HG02938 (cell line): Measurements from ENCODE around the gene REPIN1.

Source experiments
- ATAC-seq: cut with Tn5 transposase; IDR thresholded peaks from one replicate; pipeline ENCODE4 v1.9.1; 2021; ENCODE audit warnings: mild to moderate bottlenecking, moderate library complexity; ENCODE audit not compliant: unreplicated experiment

The REPIN1 gene

GRCh38 chr7:150404805-150405583 is 36.4 kb downstream of the REPIN1 start:
- peak; percentile 46 for ATAC-seq

- ATAC-seq = no peak
Observed at GRCh38 chr7:150405584-150406311, 37.1 kb downstream of the REPIN1 start.

GRCh38 chr7:150406312-150406566 is 37.6 kb downstream of the REPIN1 start:
- ATAC-seq = no peak

DNA sequence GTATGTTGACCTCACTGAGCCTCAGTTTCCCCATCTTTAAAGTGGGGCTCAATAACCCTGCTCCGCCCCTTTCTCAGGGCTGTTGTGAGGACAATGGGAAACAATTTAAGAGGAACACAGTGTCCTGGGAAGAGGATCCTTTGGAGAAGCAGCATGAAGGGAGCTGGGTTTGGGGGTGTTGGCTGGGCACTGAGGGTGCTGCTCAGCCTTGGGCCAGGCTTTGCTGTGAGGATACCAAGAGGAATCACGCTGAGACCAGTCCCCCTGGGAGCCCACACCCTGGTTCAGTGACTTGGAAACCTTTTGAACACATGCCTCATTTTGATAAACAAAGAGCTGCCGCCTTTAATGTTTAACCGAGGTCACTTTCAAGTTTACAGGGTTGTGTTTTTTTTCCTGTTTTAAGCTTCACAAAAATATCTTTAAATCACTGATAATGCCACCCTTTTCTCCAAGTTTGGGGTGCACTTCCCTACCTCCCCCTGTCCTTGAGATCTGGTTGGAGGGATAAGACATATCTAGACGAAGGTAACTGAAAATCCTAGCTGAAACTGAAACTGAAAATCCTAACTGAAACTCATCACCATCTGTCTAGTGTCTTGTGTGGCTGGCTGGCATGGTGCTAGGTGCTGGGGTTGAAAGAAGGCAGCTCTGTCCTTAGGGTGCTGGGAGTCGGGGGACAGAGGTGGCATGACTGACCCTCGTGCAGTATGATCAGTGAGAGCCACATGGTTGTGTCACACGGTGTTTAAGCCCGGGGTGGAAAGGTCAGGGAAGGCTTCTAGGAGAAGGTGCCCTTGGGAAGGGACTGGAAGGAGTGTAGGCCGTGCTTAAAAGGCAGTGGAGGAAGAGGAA is 38.2 kb downstream of the REPIN1 start:
- ATAC-seq = peak; percentile 66

GRCh38 chr7:150407588-150408392 is 39.2 kb downstream of the REPIN1 start:
- no peak for ATAC-seq

GRCh38 chr7:150408393-150409299 is 40.0 kb downstream of the REPIN1 start:
- ATAC-seq = no peak

- ATAC-seq = no peak
Observed at GRCh38 chr7:150409300-150410030, 40.8 kb downstream of the REPIN1 start.

GRCh38 chr7:150410131-150410530 is 41.5 kb downstream of the REPIN1 start:
- no peak for ATAC-seq

DNA sequence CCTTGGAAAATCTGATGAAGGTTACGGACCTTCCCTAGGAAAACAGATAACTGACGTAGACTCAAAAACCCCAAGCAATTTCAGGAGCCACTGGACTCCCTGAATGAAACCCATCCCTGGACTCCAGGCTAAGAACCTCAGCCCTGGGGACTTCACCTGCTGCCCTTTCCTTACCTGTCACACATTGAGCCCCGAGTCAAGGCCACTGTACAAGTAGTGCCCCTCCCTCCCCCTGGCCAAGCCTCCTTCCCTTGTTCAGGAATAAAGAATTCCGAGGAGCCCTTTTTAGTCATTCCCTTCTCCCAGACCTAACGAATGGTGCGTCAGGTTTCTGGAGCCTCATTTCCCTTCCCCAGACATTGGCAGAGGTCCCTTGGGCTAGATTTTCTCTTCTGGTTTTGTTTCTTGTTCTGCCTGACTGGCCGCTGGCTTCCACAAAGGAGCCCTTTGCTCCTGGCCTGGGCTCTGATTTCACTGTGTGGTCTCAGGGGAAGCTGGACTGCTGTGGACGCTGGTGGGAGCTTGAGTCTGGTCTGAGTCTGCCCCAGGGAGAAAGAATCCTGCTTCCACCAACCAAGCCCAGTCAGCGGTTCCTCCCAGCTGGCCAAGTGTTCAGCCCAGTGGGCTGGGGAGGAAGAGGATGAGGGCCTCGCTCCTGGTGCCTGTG is 42.2 kb downstream of the REPIN1 start:
- ATAC-seq = no peak

DNA sequence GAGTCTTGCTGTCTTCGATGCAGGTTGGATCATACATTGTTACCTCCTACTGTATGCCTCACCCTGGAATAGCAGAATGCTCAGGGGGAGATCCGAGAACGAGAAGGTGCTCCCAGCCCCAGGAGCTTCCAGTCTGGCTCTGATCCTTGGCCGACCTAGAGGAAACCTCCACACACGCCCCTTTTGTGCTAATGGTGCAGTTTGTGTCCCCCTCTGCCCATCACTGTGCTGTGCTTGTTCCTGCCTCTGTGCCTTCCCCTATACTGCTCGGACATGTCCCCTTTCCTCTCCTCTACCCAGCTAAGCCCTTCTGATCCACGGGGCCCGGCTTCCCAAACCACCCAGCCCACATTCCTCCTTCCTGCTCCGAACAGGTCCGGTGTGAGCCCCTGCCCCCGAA is 43.0 kb downstream of the REPIN1 start:
- no peak for ATAC-seq

DNA sequence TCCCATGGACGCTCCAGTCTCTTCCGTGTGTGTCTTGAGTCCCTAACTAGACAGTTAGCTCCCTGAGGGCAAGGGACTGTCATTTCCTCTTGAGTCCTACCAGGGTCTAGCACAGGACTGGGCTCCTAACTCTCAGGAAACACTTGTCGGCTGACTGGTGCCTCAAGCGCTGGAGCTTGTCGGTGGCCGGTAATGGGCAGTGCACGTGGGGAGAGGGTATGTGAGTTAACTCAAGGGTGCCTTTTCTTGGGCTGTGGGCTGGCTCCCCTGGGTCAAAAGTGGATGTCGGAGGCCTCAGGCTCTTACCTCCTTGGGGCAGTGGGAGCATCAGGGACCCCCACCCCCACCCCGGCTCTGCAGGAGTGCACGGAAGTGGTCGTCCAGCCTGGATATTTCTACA is 43.4 kb downstream of the REPIN1 start:
- ATAC-seq = no peak

DNA sequence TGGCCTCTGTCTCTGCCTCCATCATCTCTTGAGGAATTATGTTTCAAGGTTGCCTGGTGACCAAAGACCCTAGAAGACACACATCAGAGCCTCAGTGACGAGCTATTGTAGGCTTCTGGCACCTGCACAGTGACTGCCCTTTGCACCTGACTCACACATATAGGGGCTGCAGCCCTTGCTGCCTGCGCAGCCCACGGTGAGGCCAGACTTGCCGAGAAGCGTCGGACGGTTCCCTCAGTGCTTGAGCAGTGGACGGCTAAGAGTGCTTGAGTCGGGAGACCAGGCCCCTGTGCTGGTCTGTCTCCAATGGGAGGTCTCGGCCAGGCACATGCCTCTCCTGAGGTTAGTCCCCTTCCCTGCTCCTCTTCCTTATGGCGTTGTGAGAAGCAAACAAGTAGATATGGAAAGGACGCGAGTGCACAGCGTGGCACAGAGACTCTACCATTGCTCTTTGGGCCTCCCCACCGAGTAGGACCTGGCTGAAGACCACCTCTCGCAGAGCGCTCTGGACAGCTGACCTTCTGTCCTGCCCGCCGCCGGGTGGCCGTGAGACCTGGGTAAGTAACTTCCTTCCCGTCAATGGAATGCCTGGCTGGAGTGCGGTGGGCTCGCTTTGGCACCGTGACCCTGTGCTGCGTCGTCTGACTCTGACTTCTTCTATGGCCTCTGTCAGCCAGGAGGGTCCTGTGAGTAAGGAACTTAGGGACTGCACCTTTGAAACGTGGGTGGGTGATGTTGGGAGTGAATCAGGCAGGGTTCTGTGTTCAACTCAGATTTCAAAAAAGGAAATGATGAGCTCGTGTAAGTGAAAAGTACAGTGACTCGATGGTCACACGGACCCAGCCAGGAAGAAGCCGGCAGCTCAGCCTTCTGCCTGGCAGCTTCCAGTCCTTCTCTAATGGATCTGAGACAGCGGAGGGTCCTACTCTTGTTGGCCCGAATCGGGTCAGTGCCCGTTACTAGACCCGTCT is 44.2 kb downstream of the REPIN1 start:
- no peak for ATAC-seq

GRCh38 chr7:150413640-150414081 is 45.0 kb downstream of the REPIN1 start:
- no peak for ATAC-seq

GRCh38 chr7:150415161-150416153 is 46.8 kb downstream of the REPIN1 start:
- no peak for ATAC-seq

DNA sequence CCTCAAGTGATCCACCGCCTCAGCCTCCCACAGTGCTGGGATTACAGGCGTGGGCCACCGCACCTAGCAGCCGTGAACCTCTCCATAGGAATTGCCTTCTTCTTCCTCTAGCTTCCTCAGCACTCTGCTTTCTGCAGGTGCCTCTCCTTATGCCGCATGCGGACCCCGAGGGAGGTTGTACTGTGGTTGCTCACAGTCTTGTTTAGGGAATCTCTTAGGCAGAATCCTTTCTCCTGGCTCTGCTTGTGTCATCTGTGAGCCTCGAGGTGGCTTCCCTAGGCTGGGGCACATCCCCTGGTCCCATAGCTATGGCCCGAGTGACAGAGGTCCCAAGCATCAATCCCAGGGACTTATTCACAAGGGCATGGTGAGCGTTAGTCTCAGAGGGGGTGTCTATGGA is 48.6 kb downstream of the REPIN1 start:
- no peak for ATAC-seq

DNA sequence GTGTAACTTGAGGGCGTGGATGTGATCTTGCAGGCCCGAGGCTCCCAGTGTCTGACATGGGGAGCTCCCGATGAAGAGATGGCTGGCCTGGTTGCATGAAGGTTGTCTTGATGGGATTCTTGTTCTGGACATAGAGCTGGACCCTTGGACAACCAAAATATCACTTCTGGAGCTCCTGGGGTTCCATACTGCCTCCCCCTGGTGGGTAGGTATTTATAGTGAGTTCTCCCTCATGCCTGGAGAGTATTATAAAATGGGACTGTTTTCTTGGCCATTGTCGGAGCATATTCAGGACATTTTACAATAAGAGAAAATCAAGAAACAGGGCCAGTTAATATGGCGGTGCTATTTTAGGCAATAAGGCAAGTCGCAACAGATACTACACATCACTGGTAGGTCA is 49.2 kb downstream of the REPIN1 start:
- no peak for ATAC-seq
